HepG2 (cell line): ENCODE data around the gene RABIF. TPM values are rescaled to one million over a fixed set of nuclear protein-coding genes. Genes with fewer than 3 reads are reported as not detected.

ENCODE experiments used
- AGO2 ChIP-seq: fragments of 200-400 bp; formaldehyde crosslinking; optimal IDR thresholded peaks from 2 replicates; pipeline ENCODE3; 2017; ENCODE audit warnings: mild to moderate bottlenecking, low read depth, low read length, moderate library complexity
- ATF7 ChIP-seq, 2 experiments: fragments of 450-650 bp in 1 of 2; sonication (generic) in 1 of 2; formaldehyde crosslinking in 1 of 2; IDR thresholded peaks; 2 replicates each; pipeline versions ENCODE4 v1.4.0 to v1.6.1; 2016 to 2020; ENCODE audit warnings: antibody characterized with exemption in 1 of 2, mild to moderate bottlenecking in 1 of 2, missing genetic modification reagents in 1 of 2
- BCL6 ChIP-seq: IDR thresholded peaks from 2 replicates; pipeline ENCODE4 v1.6.1; 2016; ENCODE audit warnings: missing genetic modification reagents, missing compliant biosample characterization
- CENPX ChIP-seq: sonication (generic); formaldehyde crosslinking; IDR thresholded peaks from 2 replicates; pipeline ENCODE4 v1.9.0; 2021; ENCODE audit warnings: mild to moderate bottlenecking, missing genetic modification reagents, moderate library complexity
- HNF4A ChIP-seq: sonication (generic); formaldehyde crosslinking; IDR thresholded peaks from 2 replicates; pipeline ENCODE4 v1.4.0; 2020; ENCODE audit warnings: missing genetic modification reagents
- HNRNPLL ChIP-seq: fragments of 200-400 bp; formaldehyde crosslinking; IDR thresholded peaks from 2 replicates; pipeline ENCODE4 v1.6.1; 2017; ENCODE audit warnings: mild to moderate bottlenecking, low read depth, low read length; ENCODE audit not compliant: poor library complexity, severe bottlenecking
- NFIB ChIP-seq: sonication (generic); formaldehyde crosslinking; IDR thresholded peaks from 2 replicates; pipeline ENCODE4 v1.9.0; 2021; ENCODE audit warnings: missing genetic modification reagents, mild to moderate bottlenecking, borderline replicate concordance
- NR2C2 ChIP-seq: sonication (generic); formaldehyde crosslinking; IDR thresholded peaks from 2 replicates; pipeline ENCODE4 v1.4.0; 2020; ENCODE audit warnings: missing genetic modification reagents, mild to moderate bottlenecking, moderate library complexity, borderline replicate concordance
- NR2F6 ChIP-seq, 2 experiments: IDR thresholded peaks; 2 replicates each; pipeline ENCODE4 v1.6.1; 2016; ENCODE audit warnings: antibody characterized with exemption in 1 of 2, mild to moderate bottlenecking in 1 of 2
- STAG1 ChIP-seq: sonication (generic); formaldehyde crosslinking; IDR thresholded peaks from 2 replicates; pipeline ENCODE4 v1.4.0; 2020; ENCODE audit warnings: missing genetic modification reagents
- SYNCRIP ChIP-seq: fragments of 200-400 bp; formaldehyde crosslinking; IDR thresholded peaks from 2 replicates; pipeline ENCODE4 v1.6.1; 2018; ENCODE audit warnings: mild to moderate bottlenecking, low read depth, low read length; ENCODE audit not compliant: insufficient read depth
- THAP11 ChIP-seq: IDR thresholded peaks from 2 replicates; pipeline ENCODE4 v1.6.1; 2016; ENCODE audit warnings: missing biosample characterization, missing genetic modification reagents
- ZFP1 ChIP-seq: IDR thresholded peaks from 2 replicates; pipeline ENCODE4 v1.6.1; 2016
- ZNF382 ChIP-seq: sonication (generic); formaldehyde crosslinking; IDR thresholded peaks from 2 replicates; pipeline ENCODE4 v1.5.0; 2020; ENCODE audit warnings: missing genetic modification reagents, mild to moderate bottlenecking, borderline replicate concordance
- polyA plus RNA-seq, 8 experiments: library from polyadenylated mRNA; depleted of rRNA in 3 of 8; stranded (reverse) in 7 of 8; unstranded in 1 of 8; fragments of >200 nt; fragmentation: Illumina TruSeq in 4 of 8; extraction: Trizol in 4 of 8; gene quantifications; 2 replicates each; pipeline versions ENCODE4 v1.2.1 to v1.2.3, GENCODE V29; 2011 to 2016; ENCODE audit warnings: low read depth in 4 of 8, missing spikeins in 1 of 8, mixed read lengths in 1 of 8; ENCODE audit not compliant: insufficient read depth in 1 of 8
- total RNA-seq, 5 experiments: library from RNA; depleted of rRNA; stranded (reverse); fragments of >200 nt; fragmentation: Illumina TruSeq; extraction: Trizol; gene quantifications; 2 replicates each; pipeline ENCODE4 v1.2.3, GENCODE V29; 2016; ENCODE audit warnings: low read depth in 1 of 5
- TF ChIP-seq, protein P1 (sequence below): sonication (generic); formaldehyde crosslinking; IDR thresholded peaks from 2 replicates; pipeline ENCODE4 v1.5.0; 2020; ENCODE audit warnings: mild to moderate bottlenecking, missing genetic modification reagents
- TF ChIP-seq, protein P2 (sequence below): sonication (generic); formaldehyde crosslinking; IDR thresholded peaks from 2 replicates; pipeline ENCODE4 v1.4.0; 2020; ENCODE audit warnings: missing genetic modification reagents, borderline replicate concordance
- TF ChIP-seq, protein P3 (sequence below): sonication (generic); formaldehyde crosslinking; IDR thresholded peaks from 2 replicates; pipeline ENCODE4 v1.5.0; 2020; ENCODE audit warnings: mild to moderate bottlenecking, missing genetic modification reagents
- TF ChIP-seq, protein P4 (sequence below): sonication (generic); formaldehyde crosslinking; IDR thresholded peaks from 2 replicates; pipeline ENCODE4 v1.5.0; 2020; ENCODE audit warnings: mild to moderate bottlenecking, missing genetic modification reagents, moderate library complexity

Gene RABIF
- total and polyA plus RNA-seq, 2 of the 13 experiments (the other 11 are each of a cell fraction or from before 2014, with no cell fraction given) = 7.6 to 8.3 TPM

DNA sequence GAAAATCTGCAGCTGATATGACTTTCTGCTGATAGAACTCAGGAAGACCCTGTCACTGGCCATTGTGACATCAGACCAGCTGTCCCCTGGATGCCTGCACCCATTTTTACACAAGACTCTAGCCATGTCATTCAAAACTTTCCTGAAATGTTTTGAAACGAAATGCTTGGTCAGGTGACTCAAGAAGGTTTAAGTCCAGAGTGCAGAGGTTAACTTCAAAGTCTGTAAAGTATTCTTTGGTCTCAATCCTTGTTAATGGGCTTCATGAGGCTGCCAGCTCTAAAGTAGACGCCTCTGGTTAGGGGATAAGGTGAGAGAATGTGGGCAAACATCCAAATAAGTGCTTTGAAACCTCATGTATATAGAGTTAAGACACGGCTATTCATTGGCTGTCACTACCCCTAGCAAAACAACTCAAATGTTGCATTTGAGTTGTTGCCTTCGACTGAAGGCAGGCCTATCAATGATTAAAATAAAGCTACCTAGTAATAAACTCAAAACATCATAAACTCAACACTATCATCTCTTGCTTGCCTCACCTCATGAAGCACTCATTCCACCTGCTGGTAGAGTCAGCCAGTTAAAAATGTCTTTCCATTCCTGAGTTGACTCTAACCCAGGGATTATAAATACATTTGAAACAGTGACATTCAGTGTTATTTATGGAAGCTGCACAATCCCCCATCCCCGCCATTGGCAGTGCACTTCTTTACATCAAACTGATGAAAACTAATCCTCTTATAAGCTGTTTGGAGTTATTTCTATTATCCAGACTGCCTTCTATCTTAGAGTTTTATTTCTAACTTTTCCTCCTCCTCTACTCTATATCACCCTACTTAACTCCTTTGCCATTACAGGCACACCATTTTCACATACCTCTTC lies 26.0 kb downstream of the RABIF start (continued):
- no peak for TF ChIP-seq CENPX (CRISPR knock-in tag)
- TF ChIP-seq ZFP1 (CRISPR knock-in tag) = no peak
- 0 out of 2 replicates have a peak, but pooled peaks have one; percentile 14 for TF ChIP-seq THAP11
- peak; percentile 93 for TF ChIP-seq HNF4A
- TF ChIP-seq ATF7 (IDR thresholded peaks at IDR 0.05) = no peak
- no peak for TF ChIP-seq ATF7 (CRISPR knock-in tag; IDR thresholded peaks at IDR 0.05)
- TF ChIP-seq, protein P1, sequence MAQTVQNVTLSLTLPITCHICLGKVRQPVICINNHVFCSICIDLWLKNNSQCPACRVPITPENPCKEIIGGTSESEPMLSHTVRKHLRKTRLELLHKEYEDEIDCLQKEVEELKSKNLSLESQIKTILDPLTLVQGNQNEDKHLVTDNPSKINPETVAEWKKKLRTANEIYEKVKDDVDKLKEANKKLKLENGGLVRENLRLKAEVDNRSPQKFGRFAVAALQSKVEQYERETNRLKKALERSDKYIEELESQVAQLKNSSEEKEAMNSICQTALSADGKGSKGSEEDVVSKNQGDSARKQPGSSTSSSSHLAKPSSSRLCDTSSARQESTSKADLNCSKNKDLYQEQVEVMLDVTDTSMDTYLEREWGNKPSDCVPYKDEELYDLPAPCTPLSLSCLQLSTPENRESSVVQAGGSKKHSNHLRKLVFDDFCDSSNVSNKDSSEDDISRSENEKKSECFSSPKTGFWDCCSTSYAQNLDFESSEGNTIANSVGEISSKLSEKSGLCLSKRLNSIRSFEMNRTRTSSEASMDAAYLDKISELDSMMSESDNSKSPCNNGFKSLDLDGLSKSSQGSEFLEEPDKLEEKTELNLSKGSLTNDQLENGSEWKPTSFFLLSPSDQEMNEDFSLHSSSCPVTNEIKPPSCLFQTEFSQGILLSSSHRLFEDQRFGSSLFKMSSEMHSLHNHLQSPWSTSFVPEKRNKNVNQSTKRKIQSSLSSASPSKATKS (CRISPR knock-in tag) = no peak
- TF ChIP-seq, protein P2, sequence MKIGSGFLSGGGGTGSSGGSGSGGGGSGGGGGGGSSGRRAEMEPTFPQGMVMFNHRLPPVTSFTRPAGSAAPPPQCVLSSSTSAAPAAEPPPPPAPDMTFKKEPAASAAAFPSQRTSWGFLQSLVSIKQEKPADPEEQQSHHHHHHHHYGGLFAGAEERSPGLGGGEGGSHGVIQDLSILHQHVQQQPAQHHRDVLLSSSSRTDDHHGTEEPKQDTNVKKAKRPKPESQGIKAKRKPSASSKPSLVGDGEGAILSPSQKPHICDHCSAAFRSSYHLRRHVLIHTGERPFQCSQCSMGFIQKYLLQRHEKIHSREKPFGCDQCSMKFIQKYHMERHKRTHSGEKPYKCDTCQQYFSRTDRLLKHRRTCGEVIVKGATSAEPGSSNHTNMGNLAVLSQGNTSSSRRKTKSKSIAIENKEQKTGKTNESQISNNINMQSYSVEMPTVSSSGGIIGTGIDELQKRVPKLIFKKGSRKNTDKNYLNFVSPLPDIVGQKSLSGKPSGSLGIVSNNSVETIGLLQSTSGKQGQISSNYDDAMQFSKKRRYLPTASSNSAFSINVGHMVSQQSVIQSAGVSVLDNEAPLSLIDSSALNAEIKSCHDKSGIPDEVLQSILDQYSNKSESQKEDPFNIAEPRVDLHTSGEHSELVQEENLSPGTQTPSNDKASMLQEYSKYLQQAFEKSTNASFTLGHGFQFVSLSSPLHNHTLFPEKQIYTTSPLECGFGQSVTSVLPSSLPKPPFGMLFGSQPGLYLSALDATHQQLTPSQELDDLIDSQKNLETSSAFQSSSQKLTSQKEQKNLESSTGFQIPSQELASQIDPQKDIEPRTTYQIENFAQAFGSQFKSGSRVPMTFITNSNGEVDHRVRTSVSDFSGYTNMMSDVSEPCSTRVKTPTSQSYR (CRISPR knock-in tag) = no peak
- no peak for TF ChIP-seq ZNF382 (CRISPR knock-in tag)
- TF ChIP-seq, protein P3, sequence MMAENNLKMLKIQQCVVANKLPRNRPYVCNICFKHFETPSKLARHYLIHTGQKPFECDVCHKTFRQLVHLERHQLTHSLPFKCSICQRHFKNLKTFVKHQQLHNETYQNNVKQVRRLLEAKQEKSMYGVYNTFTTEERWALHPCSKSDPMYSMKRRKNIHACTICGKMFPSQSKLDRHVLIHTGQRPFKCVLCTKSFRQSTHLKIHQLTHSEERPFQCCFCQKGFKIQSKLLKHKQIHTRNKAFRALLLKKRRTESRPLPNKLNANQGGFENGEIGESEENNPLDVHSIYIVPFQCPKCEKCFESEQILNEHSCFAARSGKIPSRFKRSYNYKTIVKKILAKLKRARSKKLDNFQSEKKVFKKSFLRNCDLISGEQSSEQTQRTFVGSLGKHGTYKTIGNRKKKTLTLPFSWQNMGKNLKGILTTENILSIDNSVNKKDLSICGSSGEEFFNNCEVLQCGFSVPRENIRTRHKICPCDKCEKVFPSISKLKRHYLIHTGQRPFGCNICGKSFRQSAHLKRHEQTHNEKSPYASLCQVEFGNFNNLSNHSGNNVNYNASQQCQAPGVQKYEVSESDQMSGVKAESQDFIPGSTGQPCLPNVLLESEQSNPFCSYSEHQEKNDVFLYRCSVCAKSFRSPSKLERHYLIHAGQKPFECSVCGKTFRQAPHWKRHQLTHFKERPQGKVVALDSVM (CRISPR knock-in tag) = no peak
- TF ChIP-seq, protein P4, sequence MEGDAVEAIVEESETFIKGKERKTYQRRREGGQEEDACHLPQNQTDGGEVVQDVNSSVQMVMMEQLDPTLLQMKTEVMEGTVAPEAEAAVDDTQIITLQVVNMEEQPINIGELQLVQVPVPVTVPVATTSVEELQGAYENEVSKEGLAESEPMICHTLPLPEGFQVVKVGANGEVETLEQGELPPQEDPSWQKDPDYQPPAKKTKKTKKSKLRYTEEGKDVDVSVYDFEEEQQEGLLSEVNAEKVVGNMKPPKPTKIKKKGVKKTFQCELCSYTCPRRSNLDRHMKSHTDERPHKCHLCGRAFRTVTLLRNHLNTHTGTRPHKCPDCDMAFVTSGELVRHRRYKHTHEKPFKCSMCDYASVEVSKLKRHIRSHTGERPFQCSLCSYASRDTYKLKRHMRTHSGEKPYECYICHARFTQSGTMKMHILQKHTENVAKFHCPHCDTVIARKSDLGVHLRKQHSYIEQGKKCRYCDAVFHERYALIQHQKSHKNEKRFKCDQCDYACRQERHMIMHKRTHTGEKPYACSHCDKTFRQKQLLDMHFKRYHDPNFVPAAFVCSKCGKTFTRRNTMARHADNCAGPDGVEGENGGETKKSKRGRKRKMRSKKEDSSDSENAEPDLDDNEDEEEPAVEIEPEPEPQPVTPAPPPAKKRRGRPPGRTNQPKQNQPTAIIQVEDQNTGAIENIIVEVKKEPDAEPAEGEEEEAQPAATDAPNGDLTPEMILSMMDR (CRISPR knock-in tag) = peak; percentile 31; the same call in 1 of the 2 replicates
- no peak for TF ChIP-seq HNRNPLL
- peak; percentile 65; the same call in 1 of the 2 replicates for TF ChIP-seq NR2C2 (CRISPR knock-in tag)
- 0 out of 2 replicates have a peak, but pooled peaks have one; percentile 2 for TF ChIP-seq STAG1
- no peak for TF ChIP-seq AGO2
- TF ChIP-seq NR2F6 (IDR thresholded peaks at IDR 0.05) = peak; percentile 42; the same call in 1 of the 2 replicates
- 0 out of 2 replicates have a peak, but pooled peaks have one; percentile 15 for TF ChIP-seq NR2F6 (CRISPR knock-in tag; IDR thresholded peaks at IDR 0.05)
- TF ChIP-seq BCL6 (CRISPR knock-in tag) = peak; percentile 58
- TF ChIP-seq SYNCRIP = no peak
- TF ChIP-seq NFIB = no peak
